Psoas muscle (tissue), 8 donors: Measurements from ENCODE around the gene GH2. TPM values are rescaled to one million over a fixed set of nuclear protein-coding genes. Genes with fewer than 3 reads are reported as not detected.

Source experiments
- ATAC-seq, 4 donors: fragments of 200-7000 bp; cut with Tn5 transposase; one replicate each; pipeline ENCODE4 v1.9.1; 2020; ENCODE audit warnings: moderate library complexity in 3 of 4, mild to moderate bottlenecking in 2 of 4
- DNase-seq, 2 donors: peaks; one replicate each; pipeline ENCODE4 v3.0.0-alpha.2; 2020
- H3K27ac ChIP-seq: fragments of 200-600 bp; one replicate; pipeline ENCODE4 v1.8.0; 2022
- H3K27me3 ChIP-seq, 3 donors: fragments of 200-600 bp in 1 of 3; one replicate each; pipeline versions ENCODE4 v1.6.1 to v1.8.0; 2013 to 2022; ENCODE audit warnings: low read length in 2 of 3, mild to moderate bottlenecking in 2 of 3, moderate library complexity in 1 of 3; ENCODE audit not compliant: insufficient read depth in 3 of 3
- H3K36me3 ChIP-seq, 2 donors: fragments of 200-600 bp in 1 of 2; one replicate each; pipeline versions ENCODE4 v1.6.1 to v1.8.0; 2013 to 2022; ENCODE audit warnings: low read depth in 1 of 2, mild to moderate bottlenecking in 1 of 2, moderate library complexity in 1 of 2; ENCODE audit not compliant: insufficient read depth in 1 of 2
- H3K4me1 ChIP-seq: fragments of 200-600 bp; one replicate; pipeline ENCODE4 v1.8.0; 2022
- H3K4me3 ChIP-seq: fragments of 200-600 bp; one replicate; pipeline ENCODE4 v1.8.0; 2022; ENCODE audit warnings: mild to moderate bottlenecking
- H3K9me3 ChIP-seq: fragments of 200-600 bp; one replicate; pipeline ENCODE4 v1.8.0; 2022
- WGBS, 3 donors: extraction: QIAGEN DNeasy Blood & Tissue Kit; methylation state at CpG; one replicate each; pipeline versions ENCODE4 v1.1.6 to v1.1.7; 2013; 5-methylcytosine and 5-hydroxymethylcytosine counted together
- intact Hi-C, 2 donors: fragments of 100-400 bp; cut with DNase I; formaldehyde crosslinking; loops; one replicate each; pipeline versions ENCODE4 v1.11.0 to v1.14.2; 2022
- long read RNA-seq, 2 donors: library from polyadenylated mRNA; unstranded; transcript quantifications; one replicate each; pipeline ENCODE4 v2.0.0, GENCODE V29; 2021
- polyA plus RNA-seq, 3 donors: library from polyadenylated mRNA; stranded (reverse); fragments of 200-250 nt; gene quantifications; one replicate each; pipeline ENCODE4 v1.2.3, GENCODE V29; 2013
- total RNA-seq, 4 donors: library from RNA; stranded (reverse); fragmentation: NEBNext Ultra II Directional in 2 of 4; extraction: Animal tissue kit (Norgen Biotek cat#: 25700) in 2 of 4; gene quantifications; one replicate each; pipeline versions ENCODE4 v1.2.1 to v1.2.4, GENCODE V29; 2021 to 2023
- TF ChIP-seq, protein P1 (sequence below): fragments of 200-600 bp; IDR thresholded peaks from one replicate; pipeline ENCODE4 v1.8.0; 2022; ENCODE audit warnings: antibody characterized with exemption
- donor health status: healthy with polysubstance abuse.
- donor health status: DM: no; HTN: no; CAD: no; lungs with moderate emphysema.
- donor health status: Bipolar disorder and iron deficiency.
- donor health status: healthy.
- donor health status: DM: yes; HTN: yes; CAD: no.
- donor health status: DM: no; HTN: no; CAD: no.
- donor health status: DM: no; HTN: no; CAD: no.
- donor health status: DM: yes; HTN: yes; CAD: no.

The GH2 gene
- total RNA-seq = not detected
- not detected for polyA plus RNA-seq
- long read RNA-seq, donor 1 = 0 reads
- long read RNA-seq, donor 2 = 0 reads

DNA sequence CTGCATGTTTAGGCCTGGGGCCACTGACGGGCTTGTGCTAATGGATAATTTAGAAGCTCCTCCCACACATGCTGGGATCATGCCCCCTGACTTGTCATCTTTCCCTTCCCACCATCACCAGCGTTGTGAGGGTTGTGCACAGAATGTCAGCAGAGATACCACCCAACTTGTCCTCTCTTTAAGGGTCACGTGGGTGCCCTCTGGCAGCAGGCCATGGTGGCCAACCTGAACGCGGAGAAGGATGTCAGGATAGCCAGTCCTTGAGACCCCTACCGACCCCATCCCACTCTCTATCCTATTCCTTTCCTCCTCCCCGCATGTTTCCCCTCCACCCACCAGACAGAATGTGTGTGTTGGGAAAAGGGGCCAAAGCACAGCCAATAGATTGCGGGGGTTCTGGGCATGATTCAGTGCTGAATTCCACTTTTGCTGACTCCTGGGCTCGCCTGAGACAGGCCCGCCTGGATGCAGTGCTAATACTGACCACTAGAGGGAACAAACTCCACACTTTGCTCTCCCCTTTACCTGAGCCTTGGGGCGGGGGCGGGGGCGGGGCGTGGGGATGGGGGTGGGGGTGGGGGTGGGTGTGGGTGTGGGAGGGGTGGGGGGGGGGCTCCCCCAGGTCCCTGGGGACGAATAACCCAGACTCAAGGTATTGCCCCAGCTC is at the start of gene GH2:
Gene GH2 (minus strand): TSS at position 10 of the 667 bp plus-strand sequence. CDS start 143 bp downstream, outside the sequence.
- Histone ChIP-seq H3K4me3 (no peak within 1 kb of the TSS), H3K9me3 (no peaks in the 10 kb centered on the region), H3K27me3 (no peaks in the 10 kb centered on the region), H3K36me3 (no peaks in the 10 kb centered on the region), H3K4me1 (peaks cover 3% of the 10 kb centered on the region), H3K27ac (no peak within 1 kb of the TSS)
- intact Hi-C loops = no loop called here
- 38 to 54% (median 53%) methylated on average over 10 to 15 of the region's 15 CpGs for WGBS, 3 donors
- DNase-seq (peak in 1 of 2 donors; percentile 26), ATAC-seq (peak; percentile 62 to 85 (median 69))
- TF ChIP-seq, protein P1, sequence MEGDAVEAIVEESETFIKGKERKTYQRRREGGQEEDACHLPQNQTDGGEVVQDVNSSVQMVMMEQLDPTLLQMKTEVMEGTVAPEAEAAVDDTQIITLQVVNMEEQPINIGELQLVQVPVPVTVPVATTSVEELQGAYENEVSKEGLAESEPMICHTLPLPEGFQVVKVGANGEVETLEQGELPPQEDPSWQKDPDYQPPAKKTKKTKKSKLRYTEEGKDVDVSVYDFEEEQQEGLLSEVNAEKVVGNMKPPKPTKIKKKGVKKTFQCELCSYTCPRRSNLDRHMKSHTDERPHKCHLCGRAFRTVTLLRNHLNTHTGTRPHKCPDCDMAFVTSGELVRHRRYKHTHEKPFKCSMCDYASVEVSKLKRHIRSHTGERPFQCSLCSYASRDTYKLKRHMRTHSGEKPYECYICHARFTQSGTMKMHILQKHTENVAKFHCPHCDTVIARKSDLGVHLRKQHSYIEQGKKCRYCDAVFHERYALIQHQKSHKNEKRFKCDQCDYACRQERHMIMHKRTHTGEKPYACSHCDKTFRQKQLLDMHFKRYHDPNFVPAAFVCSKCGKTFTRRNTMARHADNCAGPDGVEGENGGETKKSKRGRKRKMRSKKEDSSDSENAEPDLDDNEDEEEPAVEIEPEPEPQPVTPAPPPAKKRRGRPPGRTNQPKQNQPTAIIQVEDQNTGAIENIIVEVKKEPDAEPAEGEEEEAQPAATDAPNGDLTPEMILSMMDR = peak; percentile 40

DNA sequence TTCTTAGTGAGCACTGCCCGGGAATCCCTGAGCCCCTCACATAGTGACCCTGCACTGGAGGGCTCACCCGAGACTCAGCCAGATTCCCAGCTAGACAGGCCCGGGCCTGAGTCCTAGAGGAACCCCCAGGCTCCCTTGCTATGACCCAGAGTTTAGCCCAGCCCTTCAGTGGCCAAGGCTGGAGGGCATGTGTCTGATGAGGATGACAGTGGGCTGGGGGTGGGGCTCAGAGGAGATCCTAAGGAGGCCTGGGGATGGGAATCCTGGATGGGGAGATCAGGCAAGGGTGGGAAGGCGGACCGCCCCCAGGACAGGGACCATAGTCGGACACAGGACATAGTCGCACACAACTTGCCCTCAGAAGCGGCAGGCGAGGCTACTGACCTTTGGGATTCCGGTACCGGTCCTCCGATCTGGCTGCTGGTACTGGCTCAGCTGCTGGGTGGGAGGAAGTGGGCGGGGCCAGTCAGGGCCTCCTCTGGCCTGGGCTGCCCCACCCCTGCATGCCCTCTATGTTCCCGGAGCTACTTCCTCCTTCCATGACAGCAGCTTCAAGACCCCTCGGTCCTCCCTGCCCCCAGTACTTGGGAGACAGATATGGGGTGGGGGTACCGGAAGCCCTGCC is 49.3 kb upstream of the GH2 start:
- ATAC-seq = peak; percentile 20 to 31 (median 24)
- TF ChIP-seq, protein P1 = no peak

DNA sequence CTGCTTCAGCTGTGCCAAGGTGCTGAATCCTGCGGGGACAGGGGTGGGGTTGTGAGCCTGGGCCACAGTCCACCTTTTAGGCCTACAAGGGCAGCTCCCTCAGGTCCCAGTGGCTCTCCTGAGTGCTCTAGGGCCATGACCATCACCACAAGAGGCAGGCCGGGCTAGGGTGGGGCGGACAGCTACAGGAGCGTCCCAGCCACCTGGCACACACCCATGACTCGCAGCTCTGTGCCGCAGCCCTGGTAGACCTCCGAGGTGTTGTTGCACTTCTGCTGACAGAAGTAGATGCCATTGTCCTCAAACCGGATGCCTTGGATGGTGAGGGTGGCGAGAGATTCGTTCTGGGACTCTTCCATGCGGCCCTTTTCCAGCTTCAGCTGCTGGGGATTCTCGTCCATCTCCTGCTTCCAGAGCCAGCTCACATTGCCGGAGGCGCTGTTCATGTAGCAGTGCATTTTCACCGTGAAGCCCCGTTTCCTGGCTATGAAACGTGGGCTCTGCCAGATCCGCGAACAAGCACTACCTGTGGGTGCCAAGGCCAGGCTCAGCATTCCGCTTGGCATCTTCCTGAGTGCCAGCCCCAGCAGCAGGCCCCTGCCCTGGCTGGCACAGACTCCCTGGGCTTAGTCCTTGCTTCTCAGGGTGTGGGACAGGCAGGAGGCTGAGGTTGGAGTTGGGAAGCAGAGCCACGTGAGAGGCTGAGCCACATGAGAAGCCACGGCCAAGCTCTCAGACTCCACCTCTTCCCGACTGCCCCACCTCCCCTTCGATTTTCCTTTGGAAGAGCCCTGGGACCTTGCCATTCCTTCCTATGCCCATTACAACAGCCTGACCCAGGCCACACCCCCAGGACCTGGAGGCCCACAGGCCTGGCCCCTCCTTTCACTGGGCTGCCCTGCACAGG is 48.4 kb upstream of the GH2 start:
- ATAC-seq = peak in 3 of 4 donors; percentile 7 to 47 (median 29)
- intact Hi-C loops = loop anchor here in 1 of 2 donors (5.0 kb wide), 1 partner anchor 67 kb away; the partner anchor contains the start of gene PRR29
- H3K4me1 ChIP-seq = peaks cover 7% of the 10 kb centered on the region

More for the DNA sequence above, 49.3 kb upstream of the GH2 start:
- Histone ChIP-seq H3K27ac (peak overlapping the region; percentile 38), H3K4me1 (peaks cover 7% of the 10 kb centered on the region), H3K27me3 (no peaks in the 10 kb centered on the region), H3K9me3 (no peaks in the 10 kb centered on the region), H3K4me3 (peak overlapping the region; percentile 32), H3K36me3 (no peaks in the 10 kb centered on the region)
- peak; percentile 71 to 83 for DNase-seq
- 52 to 66% (median 57%) methylated on average over 14 to 16 of the region's 16 CpGs for WGBS, 3 donors
- intact Hi-C loops = loop anchor here in 1 of 2 donors (5.0 kb wide), 1 partner anchor 66 kb away; the partner anchor contains the start of gene PRR29

More for the DNA sequence above, 48.4 kb upstream of the GH2 start:
- DNase-seq = peak in 1 of 2 donors; percentile 58
- H3K27ac ChIP-seq = no peak overlapping the region
- no peak overlapping the region for H3K4me3 ChIP-seq
- no peaks in the 10 kb centered on the region for H3K9me3 ChIP-seq
- 32 to 48% (median 39%) methylated on average over 24 of the region's 24 CpGs for WGBS, 3 donors
- TF ChIP-seq, protein P1 = no peak
- H3K27me3 ChIP-seq = no peaks in the 10 kb centered on the region
- no peaks in the 10 kb centered on the region for H3K36me3 ChIP-seq
